ENCODE data around the gene LRRC7.

LRRC7 gene

GRCh38 chr1:70077066-70077465 lies 509.3 kb downstream of the LRRC7 start:
- H3K27ac Mint-ChIP-seq, result no peak overlapping the region
- H3K4me1 Mint-ChIP-seq (ENCODE audit: low read depth), result no peaks in the 10 kb centered on the region
- no peak overlapping the region for H3K4me3 Mint-ChIP-seq
- no peaks in the 10 kb centered on the region for H3K9me3 Mint-ChIP-seq
- no peaks in the 10 kb centered on the region for H3K27me3 Mint-ChIP-seq (ENCODE audit: low read depth)
- H3K36me3 Mint-ChIP-seq (ENCODE audit: low read depth), result no peaks in the 10 kb centered on the region

- H3K9me3 Mint-ChIP-seq, result peaks cover 3% of the 10 kb centered on the region
- no peak overlapping the region for H3K27ac Mint-ChIP-seq
- H3K4me3 Mint-ChIP-seq, result no peak overlapping the region
- no peaks in the 10 kb centered on the region for H3K36me3 Mint-ChIP-seq (ENCODE audit: low read depth)
- H3K4me1 Mint-ChIP-seq (ENCODE audit: low read depth), result peaks cover 4% of the 10 kb centered on the region
- no peaks in the 10 kb centered on the region for H3K27me3 Mint-ChIP-seq (ENCODE audit: low read depth)
These were observed 511.8 kb downstream of the LRRC7 start for GRCh38 chr1:70079546-70079945.

- H3K4me3 Mint-ChIP-seq, result no peak overlapping the region
These were observed 515.8 kb downstream of the LRRC7 start for GRCh38 chr1:70083519-70083918.

GRCh38 chr1:70084314-70084915 lies 516.7 kb downstream of the LRRC7 start:
- no peaks in the 10 kb centered on the region for H3K27me3 Mint-ChIP-seq (ENCODE audit: low read depth)
- H3K4me3 Mint-ChIP-seq, result no peak overlapping the region
- H3K9me3 Mint-ChIP-seq, result peaks cover 3% of the 10 kb centered on the region
- H3K36me3 Mint-ChIP-seq (ENCODE audit: low read depth), result no peaks in the 10 kb centered on the region
- H3K27ac Mint-ChIP-seq, result no peak overlapping the region
- peaks cover 4% of the 10 kb centered on the region for H3K4me1 Mint-ChIP-seq (ENCODE audit: low read depth)

More at GRCh38 chr1:70083519-70083918, 515.8 kb downstream of the LRRC7 start:
- H3K27ac Mint-ChIP-seq, result no peak overlapping the region
- peaks cover 3% of the 10 kb centered on the region for H3K9me3 Mint-ChIP-seq
- H3K36me3 Mint-ChIP-seq (ENCODE audit: low read depth), result no peaks in the 10 kb centered on the region
- H3K4me1 Mint-ChIP-seq (ENCODE audit: low read depth), result peaks cover 4% of the 10 kb centered on the region
- no peaks in the 10 kb centered on the region for H3K27me3 Mint-ChIP-seq (ENCODE audit: low read depth)

GRCh38 chr1:70085521-70085920 lies 517.8 kb downstream of the LRRC7 start:
- Mint-ChIP-seq H3K36me3 (ENCODE audit: low read depth) (no peaks in the 10 kb centered on the region), H3K4me3 (no peak overlapping the region), H3K4me1 (ENCODE audit: low read depth) (peaks cover 4% of the 10 kb centered on the region), H3K9me3 (peaks cover 3% of the 10 kb centered on the region), H3K27ac (no peak overlapping the region), H3K27me3 (ENCODE audit: low read depth) (no peaks in the 10 kb centered on the region)

GRCh38 chr1:70086897-70087296 lies 519.2 kb downstream of the LRRC7 start:
- peaks cover 3% of the 10 kb centered on the region for H3K9me3 Mint-ChIP-seq
- no peaks in the 10 kb centered on the region for H3K36me3 Mint-ChIP-seq (ENCODE audit: low read depth)

GRCh38 chr1:70090141-70090540 lies 522.4 kb downstream of the LRRC7 start:
- Mint-ChIP-seq H3K27ac (no peak overlapping the region), H3K4me1 (ENCODE audit: low read depth) (no peaks in the 10 kb centered on the region), H3K27me3 (ENCODE audit: low read depth) (no peaks in the 10 kb centered on the region), H3K36me3 (ENCODE audit: low read depth) (no peaks in the 10 kb centered on the region), H3K9me3 (no peaks in the 10 kb centered on the region), H3K4me3 (no peak overlapping the region)

More at GRCh38 chr1:70086897-70087296, 519.2 kb downstream of the LRRC7 start:
- no peak overlapping the region for H3K4me3 Mint-ChIP-seq
- H3K27me3 Mint-ChIP-seq (ENCODE audit: low read depth), result no peaks in the 10 kb centered on the region
- no peak overlapping the region for H3K27ac Mint-ChIP-seq
- peaks cover 4% of the 10 kb centered on the region for H3K4me1 Mint-ChIP-seq (ENCODE audit: low read depth)

- no peak overlapping the region for H3K27ac Mint-ChIP-seq
- no peak overlapping the region for H3K4me3 Mint-ChIP-seq
- H3K27me3 Mint-ChIP-seq (ENCODE audit: low read depth), result no peaks in the 10 kb centered on the region
- no peaks in the 10 kb centered on the region for H3K9me3 Mint-ChIP-seq
- H3K36me3 Mint-ChIP-seq (ENCODE audit: low read depth), result no peaks in the 10 kb centered on the region
- no peaks in the 10 kb centered on the region for H3K4me1 Mint-ChIP-seq (ENCODE audit: low read depth)
These were observed 523.2 kb downstream of the LRRC7 start for GRCh38 chr1:70090875-70091274.

GRCh38 chr1:70091811-70092210 lies 524.1 kb downstream of the LRRC7 start:
- H3K36me3 Mint-ChIP-seq (ENCODE audit: low read depth), result no peaks in the 10 kb centered on the region
- no peaks in the 10 kb centered on the region for H3K27me3 Mint-ChIP-seq (ENCODE audit: low read depth)
- H3K27ac Mint-ChIP-seq, result no peak overlapping the region
- H3K9me3 Mint-ChIP-seq, result no peaks in the 10 kb centered on the region
- no peak overlapping the region for H3K4me3 Mint-ChIP-seq
- H3K4me1 Mint-ChIP-seq (ENCODE audit: low read depth), result no peaks in the 10 kb centered on the region

GRCh38 chr1:70092526-70092925 lies 524.8 kb downstream of the LRRC7 start:
- H3K4me1 Mint-ChIP-seq (ENCODE audit: low read depth), result no peaks in the 10 kb centered on the region
- H3K36me3 Mint-ChIP-seq (ENCODE audit: low read depth), result no peaks in the 10 kb centered on the region
- no peak overlapping the region for H3K27ac Mint-ChIP-seq
- H3K27me3 Mint-ChIP-seq (ENCODE audit: low read depth), result no peaks in the 10 kb centered on the region
- no peaks in the 10 kb centered on the region for H3K9me3 Mint-ChIP-seq
- H3K4me3 Mint-ChIP-seq, result no peak overlapping the region

- Mint-ChIP-seq H3K27me3 (ENCODE audit: low read depth) (no peaks in the 10 kb centered on the region), H3K4me1 (ENCODE audit: low read depth) (no peaks in the 10 kb centered on the region), H3K36me3 (ENCODE audit: low read depth) (no peaks in the 10 kb centered on the region), H3K27ac (no peak overlapping the region), H3K4me3 (no peak overlapping the region), H3K9me3 (no peaks in the 10 kb centered on the region)
These were observed 525.7 kb downstream of the LRRC7 start for GRCh38 chr1:70093250-70093975.

- H3K4me1 Mint-ChIP-seq (ENCODE audit: low read depth), result no peaks in the 10 kb centered on the region
- no peaks in the 10 kb centered on the region for H3K27me3 Mint-ChIP-seq (ENCODE audit: low read depth)
- H3K27ac Mint-ChIP-seq, result no peak overlapping the region
- no peaks in the 10 kb centered on the region for H3K36me3 Mint-ChIP-seq (ENCODE audit: low read depth)
- H3K9me3 Mint-ChIP-seq, result no peaks in the 10 kb centered on the region
- H3K4me3 Mint-ChIP-seq, result no peak overlapping the region
These were observed 533.5 kb downstream of the LRRC7 start for GRCh38 chr1:70101231-70101630.

- Mint-ChIP-seq H3K27me3 (ENCODE audit: low read depth) (no peaks in the 10 kb centered on the region), H3K27ac (no peak overlapping the region), H3K36me3 (ENCODE audit: low read depth) (no peaks in the 10 kb centered on the region), H3K9me3 (no peaks in the 10 kb centered on the region), H3K4me3 (no peak overlapping the region), H3K4me1 (ENCODE audit: low read depth) (no peaks in the 10 kb centered on the region)
These were observed 534.1 kb downstream of the LRRC7 start for GRCh38 chr1:70101774-70102173.

- no peaks in the 10 kb centered on the region for H3K9me3 Mint-ChIP-seq
- H3K36me3 Mint-ChIP-seq (ENCODE audit: low read depth), result no peaks in the 10 kb centered on the region
- H3K27me3 Mint-ChIP-seq (ENCODE audit: low read depth), result no peaks in the 10 kb centered on the region
- no peak overlapping the region for H3K27ac Mint-ChIP-seq
- H3K4me3 Mint-ChIP-seq, result no peak overlapping the region
- no peaks in the 10 kb centered on the region for H3K4me1 Mint-ChIP-seq (ENCODE audit: low read depth)
These were observed 536.0 kb downstream of the LRRC7 start for GRCh38 chr1:70103770-70104169.

- H3K4me1 Mint-ChIP-seq (ENCODE audit: low read depth), result no peaks in the 10 kb centered on the region
- H3K4me3 Mint-ChIP-seq, result no peak overlapping the region
- H3K27ac Mint-ChIP-seq, result no peak overlapping the region
- peaks cover 2% of the 10 kb centered on the region for H3K27me3 Mint-ChIP-seq (ENCODE audit: low read depth)
- H3K36me3 Mint-ChIP-seq (ENCODE audit: low read depth), result no peaks in the 10 kb centered on the region
- H3K9me3 Mint-ChIP-seq, result no peaks in the 10 kb centered on the region
These were observed 541.5 kb downstream of the LRRC7 start for GRCh38 chr1:70109241-70109640.

Data from T-helper 1 cell treated with Interleukin-12 subunit alpha and Interleukin-12 subunit beta and Interleukin-4 antibody, amounts not matched to agents 30 μg/mL and 1 μg/mL, for 36 hours (primary cell).